ENCODE measurements around the gene PGR. TPM values are rescaled to one million over a fixed set of nuclear protein-coding genes. Genes with fewer than 3 reads are reported as not detected.
"Not testable (repeated sequence)": the region's sequence is repeated elsewhere in the genome, so short reads cannot be mapped to it uniquely, and the experiment has no call there.

Gene PGR
- polyA plus RNA-seq, 6 donors from 2014 or later, result 0.26 TPM; not detected in 5

- H3K4me1 Mint-ChIP-seq, result no peaks in the 10 kb centered on the region
- ATAC-seq (ENCODE audit: low read depth in 2 of 2) (no peak), DNase-seq (no peak)
- no peak overlapping the region for H3K27ac Mint-ChIP-seq
- H3K27me3 Mint-ChIP-seq, result peaks cover 8 to 18% (median 16%) of the 10 kb centered on the region in 3 donors
- H3K36me3 Mint-ChIP-seq, result no peaks in the 10 kb centered on the region
- H3K4me3 Mint-ChIP-seq, result no peak overlapping the region
- H3K9me3 Mint-ChIP-seq, result no peaks in the 10 kb centered on the region
Observed at GRCh38 chr11:101019870-101020269, 109.7 kb downstream of the PGR start.

DNA sequence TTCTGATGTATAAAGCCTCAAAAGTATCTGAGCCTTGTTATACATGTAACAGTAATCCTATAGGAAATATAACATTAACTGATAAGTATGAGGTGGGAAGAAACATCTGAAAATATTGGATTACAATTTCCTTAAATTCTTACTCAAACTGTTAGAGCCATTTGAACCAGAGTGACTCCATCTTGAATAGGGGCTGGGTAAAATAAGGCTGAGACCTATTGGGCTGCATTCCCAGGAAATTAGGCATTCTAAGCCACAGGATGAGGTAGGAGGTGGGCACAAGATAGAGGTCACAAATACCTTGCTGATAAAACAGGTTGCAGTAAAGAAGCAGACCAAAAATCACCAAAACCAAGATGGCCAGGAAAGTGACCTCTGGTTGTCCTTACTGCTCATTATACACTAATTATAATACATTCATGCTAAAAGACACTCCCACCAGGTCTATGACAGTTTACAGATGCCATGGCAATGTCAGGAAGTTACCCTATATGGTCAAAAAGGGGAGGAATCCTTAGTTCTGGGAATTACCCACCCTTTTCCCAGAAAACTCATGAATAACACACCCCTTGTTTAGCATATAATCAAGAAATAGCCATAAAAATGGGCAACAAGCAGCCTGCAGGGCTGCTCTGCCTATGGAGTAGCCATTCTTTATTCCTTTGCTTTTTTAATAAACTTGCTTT, 114.9 kb downstream of the PGR start:
- ATAC-seq (ENCODE audit: low read depth in 2 of 2) (no peak), DNase-seq (no peak)
- Mint-ChIP-seq H3K4me3 (no peak overlapping the region), H3K9me3 (peaks cover 0 to 4% (median 0%) of the 10 kb centered on the region in 7 donors), H3K36me3 (no peaks in the 10 kb centered on the region), H3K4me1 (peaks cover 6 to 16% (median 13%) of the 10 kb centered on the region in 3 donors), H3K27ac (no peak overlapping the region), H3K27me3 (peaks cover 2 to 18% (median 16%) of the 10 kb centered on the region in 3 donors)

- peaks cover 16 to 27% (median 24%) of the 10 kb centered on the region in 3 donors for H3K4me1 Mint-ChIP-seq
- H3K9me3 Mint-ChIP-seq, result not testable (repeated sequence)
- H3K27me3 Mint-ChIP-seq, result peaks cover 0 to 11% (median 8%) of the 10 kb centered on the region in 3 donors
Observed at GRCh38 chr11:101013702-101014101, 115.9 kb downstream of the PGR start.

DNA sequence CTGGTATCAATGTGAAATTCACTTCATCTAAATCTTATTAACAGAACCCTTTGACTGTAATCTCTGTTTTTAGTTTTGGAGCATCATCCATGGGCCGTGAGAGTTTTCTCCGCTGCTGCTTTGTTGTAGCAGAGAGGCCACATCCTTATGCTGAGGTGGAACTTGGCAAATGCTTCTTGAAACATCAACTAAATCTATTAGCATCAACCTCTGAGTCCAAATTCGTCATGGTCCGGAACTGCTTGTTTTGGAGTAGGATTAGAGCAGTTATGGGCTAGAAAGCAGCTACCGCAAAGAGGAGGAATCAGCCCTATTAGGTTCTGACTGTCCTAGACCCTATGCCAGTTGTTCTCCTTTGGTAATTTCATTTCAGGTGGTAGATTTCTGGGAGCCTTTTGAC, 117.7 kb downstream of the PGR start:
- peaks cover 0 to 8% (median 5%) of the 10 kb centered on the region in 3 donors for H3K27me3 Mint-ChIP-seq
- H3K27ac Mint-ChIP-seq, result peak overlapping the region in 2 of 6 donors; percentile 28 to 37
- peaks cover 0 to 4% (median 0%) of the 10 kb centered on the region in 7 donors for H3K9me3 Mint-ChIP-seq
- no peaks in the 10 kb centered on the region for H3K36me3 Mint-ChIP-seq
- no peak overlapping the region for H3K4me3 Mint-ChIP-seq
- H3K4me1 Mint-ChIP-seq, result peaks cover 20 to 37% (median 27%) of the 10 kb centered on the region in 3 donors
- DNase-seq (no peak), ATAC-seq (ENCODE audit: low read depth in 2 of 2) (no peak)

More at GRCh38 chr11:101013702-101014101, 115.9 kb downstream of the PGR start:
- peak overlapping the region in 1 of 6 donors; percentile 32 for H3K27ac Mint-ChIP-seq
- H3K36me3 Mint-ChIP-seq; H3K4me3 Mint-ChIP-seq; ATAC-seq (ENCODE audit: low read depth in 2 of 2); DNase-seq: not testable (repeated sequence)

DNA sequence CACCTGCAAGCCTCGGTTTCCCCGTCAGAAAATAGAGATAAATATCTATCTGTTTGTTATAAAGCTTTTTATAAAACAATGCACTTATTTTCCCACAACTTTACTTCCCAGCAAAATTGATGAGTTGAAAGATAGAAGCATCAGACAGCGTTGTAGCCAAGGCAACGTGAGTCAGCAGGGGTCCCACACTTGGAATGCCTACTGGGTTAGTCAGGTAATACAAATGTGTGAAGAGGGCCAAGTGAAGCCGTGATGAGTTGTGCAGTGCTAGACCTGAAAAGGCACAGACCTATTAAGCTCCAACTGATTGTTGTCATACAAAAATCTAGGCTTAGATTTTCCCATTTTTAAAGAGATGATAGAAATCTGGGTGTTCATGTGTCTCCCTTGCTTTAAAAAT, 118.7 kb downstream of the PGR start:
- H3K36me3 Mint-ChIP-seq, result no peaks in the 10 kb centered on the region
- peaks cover 0 to 4% (median 0%) of the 10 kb centered on the region in 3 donors for H3K27me3 Mint-ChIP-seq
- H3K27ac Mint-ChIP-seq, result peak overlapping the region in 4 of 6 donors; percentile 51 to 89 (median 76)
- ATAC-seq (ENCODE audit: low read depth in 2 of 2) (no peak), DNase-seq (no peak)
- peaks cover 0 to 4% (median 0%) of the 10 kb centered on the region in 7 donors for H3K9me3 Mint-ChIP-seq
- peaks cover 20 to 37% (median 27%) of the 10 kb centered on the region in 3 donors for H3K4me1 Mint-ChIP-seq
- peak overlapping the region in 1 of 8 donors; percentile 64 for H3K4me3 Mint-ChIP-seq

- ATAC-seq (ENCODE audit: low read depth in 2 of 2), result peak; percentile 31
- Mint-ChIP-seq H3K4me1 (peaks cover 20 to 37% (median 27%) of the 10 kb centered on the region in 3 donors), H3K27me3 (no peaks in the 10 kb centered on the region), H3K9me3 (peaks cover 0 to 4% (median 0%) of the 10 kb centered on the region in 7 donors), H3K36me3 (no peaks in the 10 kb centered on the region), H3K27ac (peak overlapping the region; percentile 84 to 96 (median 90)), H3K4me3 (peak overlapping the region; percentile 6 to 79 (median 63))
- no peak for DNase-seq
Observed at GRCh38 chr11:101009690-101010055, 119.9 kb downstream of the PGR start.

- Mint-ChIP-seq H3K27ac (peak overlapping the region; percentile 84 to 96 (median 90)), H3K4me1 (peaks cover 20 to 37% (median 27%) of the 10 kb centered on the region in 3 donors), H3K27me3 (no peaks in the 10 kb centered on the region), H3K9me3 (peaks cover 0 to 4% (median 0%) of the 10 kb centered on the region in 7 donors), H3K36me3 (no peaks in the 10 kb centered on the region), H3K4me3 (peak overlapping the region; percentile 6 to 79 (median 63))
- DNase-seq, result peak; percentile 39
- peak; percentile 92 to 93 for ATAC-seq (ENCODE audit: low read depth in 2 of 2)
Observed at GRCh38 chr11:101008961-101009689, 120.5 kb downstream of the PGR start.

DNA sequence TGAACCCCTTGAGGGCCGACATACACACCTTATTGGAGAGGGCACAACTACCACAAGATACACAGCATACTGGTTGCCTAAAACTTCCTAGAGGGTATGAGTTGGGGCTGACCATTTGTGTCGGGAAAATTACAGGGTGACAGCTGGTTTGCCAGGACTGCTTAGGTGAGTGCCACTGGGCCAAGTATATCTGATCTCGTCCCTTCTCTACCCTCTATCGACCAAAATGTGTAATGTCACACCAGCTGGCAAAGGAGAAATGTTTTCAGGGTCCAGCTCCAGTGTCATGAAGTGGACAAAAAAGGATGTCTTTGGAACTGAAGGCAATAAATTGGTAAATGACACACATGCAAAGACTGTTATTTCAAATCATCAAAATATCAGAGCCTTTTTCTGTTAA, 126.1 kb downstream of the PGR start:
- ATAC-seq (ENCODE audit: low read depth in 2 of 2) (no peak), DNase-seq (no peak)
- H3K27ac Mint-ChIP-seq, result no peak overlapping the region
- H3K4me3 Mint-ChIP-seq, result no peak overlapping the region
- H3K9me3 Mint-ChIP-seq, result peaks cover 0 to 2% (median 0%) of the 10 kb centered on the region in 7 donors
- H3K36me3 Mint-ChIP-seq, result no peaks in the 10 kb centered on the region
- H3K27me3 Mint-ChIP-seq, result peaks cover 9 to 11% (median 11%) of the 10 kb centered on the region in 3 donors
- H3K4me1 Mint-ChIP-seq, result peaks cover 1 to 8% (median 2%) of the 10 kb centered on the region in 3 donors

GRCh38 chr11:100999756-101000155, 129.9 kb downstream of the PGR start:
- DNase-seq (no peak), ATAC-seq (ENCODE audit: low read depth in 2 of 2) (no peak)
- no peaks in the 10 kb centered on the region for H3K4me1 Mint-ChIP-seq
- peak overlapping the region in 1 of 8 donors; percentile 16 for H3K4me3 Mint-ChIP-seq
- no peaks in the 10 kb centered on the region for H3K36me3 Mint-ChIP-seq
- peaks cover 0 to 2% (median 0%) of the 10 kb centered on the region in 7 donors for H3K9me3 Mint-ChIP-seq
- H3K27me3 Mint-ChIP-seq, result peaks cover 9 to 11% (median 11%) of the 10 kb centered on the region in 3 donors
- peak overlapping the region in 3 of 6 donors; percentile 4 to 35 (median 32) for H3K27ac Mint-ChIP-seq

DNA sequence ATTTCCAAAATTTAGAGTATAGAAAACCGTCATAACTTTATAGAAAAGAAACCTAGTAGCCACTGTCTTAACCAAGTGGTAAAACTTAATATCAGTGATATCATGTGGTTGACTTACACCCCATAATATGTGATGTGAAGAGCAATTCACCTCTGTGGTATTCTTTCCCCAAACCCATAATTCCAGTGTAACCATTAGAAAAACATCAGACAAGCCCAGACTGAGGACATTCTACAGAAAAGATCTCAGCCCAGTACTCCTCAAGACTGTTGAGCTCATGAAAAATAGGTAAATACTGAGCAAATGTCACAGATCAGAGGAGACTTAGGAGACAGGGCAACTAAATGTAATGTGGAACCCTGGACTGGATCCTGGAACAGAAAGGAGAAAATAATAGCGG, 134.6 kb downstream of the PGR start:
- no peak for ATAC-seq (ENCODE audit: low read depth in 2 of 2)
- H3K9me3 Mint-ChIP-seq, result peaks cover 0 to 2% (median 0%) of the 10 kb centered on the region in 7 donors
- no peak for DNase-seq
- no peaks in the 10 kb centered on the region for H3K4me1 Mint-ChIP-seq
- peak overlapping the region in 1 of 6 donors; percentile 47 for H3K27ac Mint-ChIP-seq
- peaks cover 0 to 8% (median 4%) of the 10 kb centered on the region in 3 donors for H3K27me3 Mint-ChIP-seq
- H3K4me3 Mint-ChIP-seq, result no peak overlapping the region
- H3K36me3 Mint-ChIP-seq, result peaks cover 0 to 4% of the 10 kb centered on the region in 2 donors

GRCh38 chr11:100991541-100991940, 138.1 kb downstream of the PGR start:
- ATAC-seq (ENCODE audit: low read depth in 2 of 2) (no peak), DNase-seq (no peak)
- Mint-ChIP-seq H3K9me3 (no peaks in the 10 kb centered on the region), H3K27ac (no peak overlapping the region), H3K4me3 (no peak overlapping the region), H3K4me1 (no peaks in the 10 kb centered on the region), H3K36me3 (peaks cover 0 to 11% of the 10 kb centered on the region in 2 donors), H3K27me3 (no peaks in the 10 kb centered on the region)

DNA sequence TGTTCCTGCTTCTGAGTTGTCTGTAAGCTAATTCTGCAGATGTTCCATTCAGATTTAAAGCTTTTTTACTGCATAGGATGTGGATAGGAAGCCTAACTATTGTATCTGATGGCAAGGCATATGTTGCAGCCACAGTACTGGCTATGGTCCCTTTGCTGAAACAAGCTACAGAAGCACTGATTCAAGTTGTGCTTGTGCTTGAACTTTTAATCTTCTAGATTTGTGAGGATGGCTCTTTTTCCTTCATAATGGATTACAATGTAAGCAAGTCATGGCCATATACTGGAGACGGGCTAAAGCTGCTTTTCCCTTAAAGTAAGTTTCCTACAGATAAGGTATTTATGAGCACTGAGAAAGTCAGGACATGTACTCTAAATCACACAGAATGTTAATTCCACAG, 138.7 kb downstream of the PGR start:
- no peaks in the 10 kb centered on the region for H3K9me3 Mint-ChIP-seq
- peaks cover 0 to 3% (median 0%) of the 10 kb centered on the region in 3 donors for H3K4me1 Mint-ChIP-seq
- DNase-seq (no peak), ATAC-seq (ENCODE audit: low read depth in 2 of 2) (no peak)
- H3K27ac Mint-ChIP-seq, result no peak overlapping the region
- H3K27me3 Mint-ChIP-seq, result no peaks in the 10 kb centered on the region
- H3K36me3 Mint-ChIP-seq, result peaks cover 0 to 15% of the 10 kb centered on the region in 2 donors
- no peak overlapping the region for H3K4me3 Mint-ChIP-seq

GRCh38 chr11:100984668-100985067, 144.9 kb downstream of the PGR start:
- DNase-seq, result peak; percentile 9
- Mint-ChIP-seq H3K4me1 (peaks cover 7 to 9% (median 8%) of the 10 kb centered on the region in 3 donors), H3K36me3 (peaks cover 0 to 14% of the 10 kb centered on the region in 2 donors), H3K27me3 (no peaks in the 10 kb centered on the region), H3K27ac (no peak overlapping the region), H3K9me3 (no peaks in the 10 kb centered on the region), H3K4me3 (no peak overlapping the region)
- peak; percentile 92 to 99 for ATAC-seq (ENCODE audit: low read depth in 2 of 2)
